ENCODE data around the gene TMCO1. TPM values are rescaled to one million over a fixed set of nuclear protein-coding genes. Genes with fewer than 3 reads are reported as not detected.
"Not testable (repeated sequence)": the region's sequence is repeated elsewhere in the genome, so short reads cannot be mapped to it uniquely, and the experiment has no call there.

Gene TMCO1
- total and polyA plus RNA-seq, 12 donors: 22.6 to 75.2 (median 48.4) TPM

- intact Hi-C loops (cut with DNase I): no loop called here
- DNase-seq: no peak
- Histone ChIP-seq H3K27me3 (no peaks in the 10 kb centered on the region), H3K36me3 (peaks cover 0 to 86% (median 35%) of the 10 kb centered on the region in 9 donors), H3K4me1 (peaks cover 0 to 12% (median 0%) of the 10 kb centered on the region in 9 donors), H3K9me3 (no peaks in the 10 kb centered on the region), H3K4me3 (no peak overlapping the region), H3K27ac (no peak overlapping the region)
- no peak for ATAC-seq
- 0% methylated on average over 1 of the region's 1 CpG for WGBS, 2 donors
- TF ChIP-seq, protein P1, sequence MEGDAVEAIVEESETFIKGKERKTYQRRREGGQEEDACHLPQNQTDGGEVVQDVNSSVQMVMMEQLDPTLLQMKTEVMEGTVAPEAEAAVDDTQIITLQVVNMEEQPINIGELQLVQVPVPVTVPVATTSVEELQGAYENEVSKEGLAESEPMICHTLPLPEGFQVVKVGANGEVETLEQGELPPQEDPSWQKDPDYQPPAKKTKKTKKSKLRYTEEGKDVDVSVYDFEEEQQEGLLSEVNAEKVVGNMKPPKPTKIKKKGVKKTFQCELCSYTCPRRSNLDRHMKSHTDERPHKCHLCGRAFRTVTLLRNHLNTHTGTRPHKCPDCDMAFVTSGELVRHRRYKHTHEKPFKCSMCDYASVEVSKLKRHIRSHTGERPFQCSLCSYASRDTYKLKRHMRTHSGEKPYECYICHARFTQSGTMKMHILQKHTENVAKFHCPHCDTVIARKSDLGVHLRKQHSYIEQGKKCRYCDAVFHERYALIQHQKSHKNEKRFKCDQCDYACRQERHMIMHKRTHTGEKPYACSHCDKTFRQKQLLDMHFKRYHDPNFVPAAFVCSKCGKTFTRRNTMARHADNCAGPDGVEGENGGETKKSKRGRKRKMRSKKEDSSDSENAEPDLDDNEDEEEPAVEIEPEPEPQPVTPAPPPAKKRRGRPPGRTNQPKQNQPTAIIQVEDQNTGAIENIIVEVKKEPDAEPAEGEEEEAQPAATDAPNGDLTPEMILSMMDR (IDR thresholded peaks at IDR 0.05): no peak
Measured at GRCh38 chr1:165683848-165684485, 84.7 kb downstream of the TMCO1 start.

DNA sequence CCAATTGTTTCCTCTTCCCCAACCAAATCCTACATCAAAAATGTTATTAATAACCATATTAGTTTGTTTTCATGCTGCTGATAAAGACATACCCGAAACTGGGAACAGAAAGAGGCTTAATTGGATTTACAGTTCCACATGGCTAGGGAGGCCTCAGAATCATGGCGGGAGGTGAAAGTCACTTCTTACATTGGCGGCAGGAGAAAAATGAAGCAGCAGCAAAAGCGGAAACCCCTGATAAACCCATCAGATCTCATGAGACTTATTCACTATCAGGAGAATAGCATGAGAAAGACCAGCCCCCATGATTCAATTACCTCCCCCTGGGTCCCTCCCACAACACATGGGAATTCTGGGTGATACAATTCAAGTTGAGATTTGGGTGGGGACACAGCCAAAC is 87.9 kb downstream of the TMCO1 start:
- H3K4me3 ChIP-seq; DNase-seq; H3K27ac ChIP-seq; ATAC-seq; H3K27me3 ChIP-seq; H3K9me3 ChIP-seq; intact Hi-C loops (cut with DNase I): not testable (repeated sequence)
- Histone ChIP-seq H3K4me1 (peaks cover 0 to 12% (median 0%) of the 10 kb centered on the region in 9 donors), H3K36me3 (peaks cover 0 to 95% (median 53%) of the 10 kb centered on the region in 9 donors)
- 94 to 95% methylated on average over 4 of the region's 4 CpGs for WGBS, 2 donors

DNA sequence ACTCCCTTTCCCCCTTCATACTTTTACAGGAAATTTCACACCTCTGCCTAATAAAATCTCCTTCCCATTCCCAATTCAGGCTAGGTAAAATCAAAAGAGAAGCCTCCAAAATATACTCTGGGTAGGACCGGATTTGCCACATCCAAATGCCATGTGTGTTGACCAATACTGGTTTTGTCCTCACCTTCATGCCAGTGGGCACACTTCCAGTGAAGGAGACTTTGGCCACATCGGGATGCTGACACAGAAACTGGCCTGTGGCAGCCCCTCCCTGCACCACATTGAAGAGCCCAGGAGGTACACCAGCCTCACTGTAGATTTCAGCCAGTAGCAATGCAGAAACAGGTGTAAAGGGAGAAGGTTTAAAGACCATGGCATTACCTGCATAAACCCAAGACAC is 88.4 kb downstream of the TMCO1 start:
- Histone ChIP-seq H3K4me3 (no peak overlapping the region), H3K36me3 (peaks cover 0 to 98% (median 57%) of the 10 kb centered on the region in 9 donors), H3K27me3 (no peaks in the 10 kb centered on the region), H3K4me1 (peaks cover 0 to 12% (median 0%) of the 10 kb centered on the region in 9 donors), H3K9me3 (no peaks in the 10 kb centered on the region), H3K27ac (no peak overlapping the region)
- ATAC-seq: no peak
- TF ChIP-seq, protein P1 (IDR thresholded peaks at IDR 0.05): no peak
- no peak for DNase-seq
- 83 to 85% methylated on average over 2 of the region's 2 CpGs for WGBS, 2 donors
- intact Hi-C loops (cut with DNase I): no loop called here

DNA sequence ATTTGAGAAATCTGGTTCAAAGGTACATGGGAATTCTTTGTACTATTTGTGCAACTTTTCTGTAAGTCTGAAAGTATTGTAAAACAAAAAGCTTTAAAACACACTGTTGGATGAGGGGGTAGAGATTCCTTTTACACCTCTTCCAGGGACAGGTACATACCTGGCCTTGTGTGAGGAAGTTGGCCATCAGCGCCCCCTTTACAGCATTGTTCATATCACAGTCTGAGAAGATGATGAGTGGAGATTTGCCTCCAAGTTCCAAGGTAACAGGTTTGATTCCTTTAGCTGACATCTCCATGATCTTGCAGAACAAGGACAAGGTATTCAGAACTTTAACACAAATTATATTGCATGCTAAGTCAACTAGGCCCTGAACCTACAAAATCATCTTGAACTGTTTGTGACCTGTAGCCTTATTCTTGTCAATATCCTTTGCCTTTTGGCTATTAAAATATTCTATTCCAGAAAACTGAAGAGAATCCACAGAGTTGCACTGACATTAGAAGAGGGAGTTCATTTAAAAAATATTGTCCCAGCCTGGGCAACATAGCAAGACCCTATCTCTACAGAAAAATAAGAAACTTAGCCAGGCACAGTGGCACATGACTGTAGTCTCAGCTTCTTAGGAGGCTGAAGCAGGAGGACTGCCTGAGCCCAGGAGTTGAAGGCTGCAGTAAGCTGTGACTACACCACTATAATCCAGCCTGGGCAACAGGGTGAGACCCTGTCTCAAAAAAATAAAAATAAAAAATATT is 89.2 kb downstream of the TMCO1 start:
- peaks cover 0 to 98% (median 57%) of the 10 kb centered on the region in 9 donors for H3K36me3 ChIP-seq
- intact Hi-C loops (cut with DNase I): no loop called here

More for the DNA sequence above, 89.2 kb downstream of the TMCO1 start:
- H3K9me3 ChIP-seq: no peaks in the 10 kb centered on the region
- no peak for ATAC-seq
- no peak overlapping the region for H3K27ac ChIP-seq
- peaks cover 0 to 8% (median 0%) of the 10 kb centered on the region in 9 donors for H3K4me1 ChIP-seq
- no peaks in the 10 kb centered on the region for H3K27me3 ChIP-seq
- 43 to 96% methylated on average over 1 of the region's 1 CpG for whole genome bisulfite sequencing, 2 donors
- TF ChIP-seq, protein P1 (IDR thresholded peaks at IDR 0.05): no peak
- H3K4me3 ChIP-seq: no peak overlapping the region
- DNase-seq: no peak

All from heart right ventricle (tissue), 16 donors.